Measurements from ENCODE around the gene NT5DC2.

GRCh38 chr3:52488746-52489145, 44.9 kb downstream of the NT5DC2 start:
- TF ChIP-seq RAD21 (IDR thresholded peaks at IDR 0.05; ENCODE audit: low read depth) (no peak), TAF1 (IDR thresholded peaks at IDR 0.05; ENCODE audit: low read depth) (no peak)

Measured in Ishikawa (cell line).